GM12864 (cell line): ENCODE measurements around the gene UQCC3.
"Not testable (repeated sequence)": the region's sequence is repeated elsewhere in the genome, so short reads cannot be mapped to it uniquely, and the experiment has no call there.

Source experiments
- DNase-seq: peaks from one replicate; pipeline ENCODE4 v3.0.0-alpha.2; 2011; ENCODE audit warnings: low read depth
- H3K4me3 ChIP-seq: 2 replicates; pipeline ENCODE4 v1.5.1; 2011; ENCODE audit warnings: mild to moderate bottlenecking, low read depth, low read length, control low read depth
- CTCF ChIP-seq: IDR thresholded peaks from 2 replicates; pipeline ENCODE4 v1.5.1; 2011; ENCODE audit warnings: low read depth, mild to moderate bottlenecking, moderate library complexity, low read length, control low read depth, inconsistent platforms; ENCODE audit errors: missing control alignments

UQCC3 gene

DNA sequence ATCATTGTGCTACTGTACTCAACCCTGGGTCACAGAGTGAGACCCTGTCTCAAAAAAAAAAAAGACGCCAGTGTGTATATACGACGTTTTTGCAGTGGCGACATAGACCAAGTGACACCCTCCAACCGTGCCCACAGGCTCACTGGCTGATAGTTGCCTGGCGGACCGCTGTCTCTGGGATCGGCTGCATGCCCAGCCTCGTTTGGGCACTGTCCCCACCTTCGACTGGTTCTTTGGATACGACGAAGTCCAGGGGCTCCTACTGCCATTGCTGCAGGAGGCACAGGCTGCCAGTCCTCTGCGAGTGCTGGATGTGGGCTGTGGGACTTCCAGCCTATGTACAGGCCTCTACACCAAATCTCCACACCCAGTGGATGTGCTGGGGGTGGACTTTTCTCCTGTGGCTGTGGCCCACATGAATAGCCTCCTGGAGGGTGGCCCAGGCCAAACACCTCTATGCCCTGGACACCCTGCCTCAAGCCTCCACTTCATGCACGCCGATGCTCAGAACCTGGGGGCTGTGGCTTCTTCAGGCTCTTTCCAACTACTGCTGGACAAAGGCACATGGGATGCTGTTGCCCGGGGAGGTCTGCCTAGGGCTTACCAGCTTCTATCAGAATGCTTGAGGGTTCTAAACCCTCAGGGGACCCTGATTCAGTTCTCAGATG is 5.1 kb upstream of the UQCC3 start:
- H3K4me3 ChIP-seq, result peak overlapping the region; percentile 69
- no peak for DNase-seq
- TF ChIP-seq CTCF, result no peak

GRCh38 chr11:62667460-62667859 is 4.0 kb upstream of the UQCC3 start:
- peak overlapping the region; percentile 69; the same call in 1 of the 2 replicates for H3K4me3 ChIP-seq

GRCh38 chr11:62669420-62670161 is 1.9 kb upstream of the UQCC3 start:
- H3K4me3 ChIP-seq, result no peak overlapping the region
- TF ChIP-seq CTCF, result no peak
- no peak for DNase-seq

More at GRCh38 chr11:62667460-62667859, 4.0 kb upstream of the UQCC3 start:
- TF ChIP-seq CTCF, result no peak
- no peak for DNase-seq

- peak overlapping the region; percentile 88 for H3K4me3 ChIP-seq
- no peak for DNase-seq
- no peak for TF ChIP-seq CTCF
Measured at GRCh38 chr11:62671236-62671607, 251 bp upstream of the UQCC3 start.

GRCh38 chr11:62673196-62673525 is 1.7 kb downstream of the UQCC3 start:
- no peak for TF ChIP-seq CTCF
- no peak overlapping the region for H3K4me3 ChIP-seq

DNA sequence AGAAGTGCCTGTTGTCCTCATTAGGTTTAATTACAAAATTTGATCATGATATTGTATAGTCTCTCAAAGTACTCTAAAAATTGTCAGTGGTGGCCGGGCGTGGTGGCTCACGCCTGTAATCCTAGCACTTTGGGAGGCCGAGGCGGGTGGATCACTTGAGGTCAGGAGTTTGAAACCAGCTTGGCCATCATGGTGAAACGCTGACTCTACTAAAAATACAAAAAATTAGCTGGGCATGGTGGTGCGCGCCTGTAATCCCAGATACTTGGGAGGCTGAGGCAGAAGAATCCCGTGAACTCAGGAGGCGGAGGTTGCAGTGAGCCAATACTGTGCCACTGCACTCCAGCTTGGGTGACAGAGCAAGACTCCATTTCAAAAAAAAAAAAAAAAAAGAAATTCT is 3.9 kb downstream of the UQCC3 start:
- not testable (repeated sequence) for DNase-seq

More at GRCh38 chr11:62673196-62673525, 1.7 kb downstream of the UQCC3 start:
- no peak for DNase-seq

GRCh38 chr11:62676698-62677097 is 5.2 kb downstream of the UQCC3 start:
- no peak overlapping the region for H3K4me3 ChIP-seq
- DNase-seq, result no peak
- no peak for TF ChIP-seq CTCF

More for the DNA sequence above, 3.9 kb downstream of the UQCC3 start:
- not testable (repeated sequence) for H3K4me3 ChIP-seq
